ENCODE measurements around the gene RNF121. TPM values are rescaled to one million over a fixed set of nuclear protein-coding genes. Genes with fewer than 3 reads are reported as not detected.

The RNF121 gene
- total and polyA plus RNA-seq, 2 of the 8 experiments (the other 6 are each of a cell fraction or from before 2014, with no cell fraction given), result 39.7 to 51.6 TPM

DNA sequence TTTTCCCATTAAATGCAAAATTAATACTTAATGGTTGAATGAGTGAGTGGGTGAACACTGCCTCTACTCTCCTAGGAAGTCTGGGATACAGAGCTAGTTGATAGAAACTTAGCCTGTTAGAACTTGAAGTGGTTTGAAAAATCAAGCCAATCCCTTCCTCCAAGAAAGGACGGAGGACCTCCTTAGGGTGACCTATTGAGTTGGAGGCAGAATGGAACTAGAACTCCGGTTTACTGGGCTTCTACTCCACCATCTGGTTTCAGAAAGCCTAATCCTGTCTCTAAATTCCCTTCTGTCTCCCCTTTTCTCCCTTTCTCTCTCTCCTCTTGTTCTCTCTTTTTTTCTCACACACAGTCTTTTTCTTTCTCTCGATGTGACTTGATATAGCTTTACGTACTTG, 50.2 kb downstream of the RNF121 start:
- Histone ChIP-seq H2BK120ac (replicated peaks; ENCODE audit: low read depth, low read length) (no peak overlapping the region), H2BK12ac (ENCODE audit: low read depth, low read length) (no peak overlapping the region), H3K27me3 (replicated peaks in 1 of 4; ENCODE audit: control insufficient read depth in 3 of 4, extremely low read depth in 1 of 4, insufficient read depth in 3 of 4, low read length in 3 of 4) (no peaks in the 10 kb centered on the region), H3K36me3 (ENCODE audit: control insufficient read depth in 2 of 4, insufficient read depth in 4 of 4, low read length in 3 of 4) (peaks cover 0 to 19% (median 7%) of the 10 kb centered on the region in 4 experiments; a peak in 4 of 8 replicates), H3K79me1 (ENCODE audit: low read depth, low read length) (no peaks in the 10 kb centered on the region), H3K9me3 (ENCODE audit: insufficient read depth in 2 of 2, low read depth in 1 of 2, low read length in 1 of 2) (no peaks in the 10 kb centered on the region), H4K5ac (ENCODE audit: insufficient read length, low read depth, low read length) (no peak overlapping the region), H3K4me3 (ENCODE audit: extremely low read depth in 1 of 4, insufficient read depth in 2 of 4, low read depth in 3 of 4, low read length in 4 of 4) (no peak overlapping the region), H3K79me2 (ENCODE audit: control insufficient read depth in 1 of 2, insufficient read depth in 2 of 2, low read length in 2 of 2) (no peaks in the 10 kb centered on the region), H2AK5ac (ENCODE audit: low read depth, low read length) (no peak overlapping the region), H3K9ac (replicated peaks in 1 of 4; ENCODE audit: extremely low read depth in 1 of 4, low read depth in 3 of 4, low read length in 3 of 4) (no peak overlapping the region), H4K8ac (ENCODE audit: extremely low read depth, insufficient read depth, low read length) (no peak overlapping the region), H4K91ac (replicated peaks; ENCODE audit: insufficient read length, low read length) (no peak overlapping the region), H3K27ac (ENCODE audit: low read depth, low read length) (no peak overlapping the region), H3K56ac (replicated peaks; ENCODE audit: insufficient read length, low read depth, low read length) (no peak overlapping the region), H3K23me2 (ENCODE audit: low read depth, low read length) (no peaks in the 10 kb centered on the region), H3K18ac (ENCODE audit: extremely low read depth, low read length) (no peak overlapping the region), H2AFZ (ENCODE audit: low read length) (no peak overlapping the region), H2BK15ac (ENCODE audit: low read length) (no peak overlapping the region), H2BK20ac (ENCODE audit: low read length) (no peak overlapping the region), H3K23ac (ENCODE audit: insufficient read length) (no peak overlapping the region), H3K14ac (ENCODE audit: insufficient read length) (no peak overlapping the region), H3K4me2 (ENCODE audit: insufficient read depth in 1 of 2, low read depth in 2 of 2, low read length in 2 of 2) (no peak overlapping the region), H4K20me1 (replicated peaks in 1 of 2; ENCODE audit: control insufficient read depth in 1 of 2, insufficient read depth in 2 of 2, low read length in 2 of 2) (peaks cover 0 to 4% of the 10 kb centered on the region in 2 experiments), H2BK5ac (ENCODE audit: low read depth, low read length) (no peak overlapping the region), H3K4me1 (replicated peaks in 1 of 4; ENCODE audit: control insufficient read depth in 3 of 4, insufficient read depth in 4 of 4, low read length in 3 of 4) (no peaks in the 10 kb centered on the region), H3K4ac (replicated peaks; ENCODE audit: insufficient read length, low read depth, low read length) (no peak overlapping the region)
- CTCF ChIA-PET (ENCODE audit: partially characterized antibody), result interaction anchor here (0.7 to 4.8 kb wide), 12 partner anchors 9 to 452 kb away, joined by 3 to 54 read pairs (median 7); partner anchors contain the start of gene IL18BP
- DNase-seq (ENCODE audit: low read depth in 1 of 2, low spot score in 2 of 2), result no peak
- POLR2A ChIA-PET (ENCODE audit: partially characterized antibody), result interaction anchor here (1.3 kb wide), 1 partner anchor 18 kb away, joined by 3 read pairs; no protein-coding TSS in a partner anchor
- no peak for FAIRE-seq
- TF ChIP-seq GTF2F1 (IDR thresholded peaks at IDR 0.05; ENCODE audit: borderline replicate concordance, low read depth, low read length) (no peak), TBP (IDR thresholded peaks at IDR 0.05; ENCODE audit: low read depth, low read length) (no peak)
- TF ChIP-seq, protein P1, sequence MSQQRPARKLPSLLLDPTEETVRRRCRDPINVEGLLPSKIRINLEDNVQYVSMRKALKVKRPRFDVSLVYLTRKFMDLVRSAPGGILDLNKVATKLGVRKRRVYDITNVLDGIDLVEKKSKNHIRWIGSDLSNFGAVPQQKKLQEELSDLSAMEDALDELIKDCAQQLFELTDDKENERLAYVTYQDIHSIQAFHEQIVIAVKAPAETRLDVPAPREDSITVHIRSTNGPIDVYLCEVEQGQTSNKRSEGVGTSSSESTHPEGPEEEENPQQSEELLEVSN (IDR thresholded peaks at IDR 0.05), result no peak
- 93% methylated on average over 4 of the region's 4 CpGs; no CpG with 5 or more reads in 1 of the 2 experiments for WGBS, 2 experiments (ENCODE audit: extremely low coverage in 1 of 2, insufficient coverage in 1 of 2, insufficient read length in 1 of 2, insufficient replicate concordance in 2 of 2, low coverage in 1 of 2, low lambda C conversion rate in 2 of 2, missing lambda C conversion rate in 1 of 2)

All from H1 (cell line).